GM11168 (cell line): Measurements from ENCODE around the gene PM20D2.

ENCODE experiments used
- in situ Hi-C: fragments of 300-500 bp; cut with MboI; formaldehyde crosslinking; loops from one replicate; pipeline ENCODE4 v1.12.0; 2022; ENCODE audit warnings: low sequenced_read_pairs; ENCODE audit not compliant: unreplicated experiment

Gene PM20D2

GRCh38 chr6:89198235-89198634 is 52.4 kb downstream of the PM20D2 start:
- in situ Hi-C loops, result no loop called here

DNA sequence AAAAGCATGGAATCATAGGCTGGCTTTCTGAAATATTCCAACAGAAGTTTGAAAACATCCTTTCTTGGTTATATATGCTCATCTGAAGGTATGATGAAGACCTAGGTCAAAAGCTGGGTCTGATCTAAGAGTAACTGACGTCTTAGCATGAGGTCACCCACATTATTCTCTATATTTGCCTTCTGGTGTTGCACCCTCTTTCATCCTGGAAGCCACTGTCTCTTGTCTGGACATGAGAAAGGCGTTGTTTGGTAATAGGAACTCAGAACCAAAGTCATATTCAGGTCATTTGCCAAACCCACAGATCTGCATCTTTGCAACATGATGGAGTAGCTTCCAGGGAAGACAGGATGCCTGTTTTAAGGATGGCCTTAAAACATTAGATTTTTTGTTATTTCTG is 53.7 kb downstream of the PM20D2 start:
- in situ Hi-C loops, result no loop called here

DNA sequence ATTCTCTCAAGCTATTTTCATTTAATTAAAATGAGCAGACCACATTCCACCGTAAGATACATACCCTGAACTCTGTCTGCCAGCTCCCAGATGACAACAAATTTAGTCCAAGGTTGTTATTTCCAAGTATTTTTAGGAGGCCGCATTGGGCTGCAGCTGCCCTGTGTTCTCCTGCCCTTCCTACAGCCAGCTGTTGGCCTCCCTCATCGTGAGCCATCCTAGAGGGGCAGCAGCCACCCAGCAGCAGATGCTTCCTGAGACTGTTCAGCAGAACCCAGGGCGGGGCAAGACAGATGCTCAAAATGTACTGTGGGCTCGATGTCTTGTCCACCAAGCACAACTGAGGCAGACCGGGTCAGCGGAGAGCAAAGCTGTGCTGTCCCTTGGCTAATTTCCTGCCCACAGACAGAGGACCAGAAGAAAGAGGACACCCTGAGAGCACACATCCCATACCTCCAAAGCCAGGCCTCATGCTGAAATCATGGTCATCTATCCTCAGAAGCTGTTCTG is 54.9 kb downstream of the PM20D2 start:
- in situ Hi-C loops, result no loop called here

DNA sequence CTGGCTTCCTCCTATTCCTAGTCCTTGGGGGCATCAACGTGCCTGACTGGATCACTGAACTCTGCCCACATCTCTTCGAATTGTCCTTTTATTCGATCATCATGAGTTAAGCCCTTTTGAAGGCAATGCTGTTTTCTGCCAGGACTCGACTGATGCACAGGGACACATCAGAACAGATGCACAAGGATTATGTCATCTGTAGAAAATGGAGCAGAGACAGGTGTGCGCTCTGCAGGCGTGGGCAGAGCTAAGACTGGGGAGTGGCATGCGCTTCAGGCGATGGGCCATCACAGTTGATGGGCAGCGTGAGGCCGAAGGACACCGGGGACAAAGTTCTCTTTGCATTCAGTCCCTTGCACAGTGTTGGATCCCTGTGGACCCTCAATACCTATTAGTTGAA is 58.2 kb downstream of the PM20D2 start:
- in situ Hi-C loops, result no loop called here

- in situ Hi-C loops, result no loop called here
Measured at GRCh38 chr6:89205819-89206218, 60.0 kb downstream of the PM20D2 start.

DNA sequence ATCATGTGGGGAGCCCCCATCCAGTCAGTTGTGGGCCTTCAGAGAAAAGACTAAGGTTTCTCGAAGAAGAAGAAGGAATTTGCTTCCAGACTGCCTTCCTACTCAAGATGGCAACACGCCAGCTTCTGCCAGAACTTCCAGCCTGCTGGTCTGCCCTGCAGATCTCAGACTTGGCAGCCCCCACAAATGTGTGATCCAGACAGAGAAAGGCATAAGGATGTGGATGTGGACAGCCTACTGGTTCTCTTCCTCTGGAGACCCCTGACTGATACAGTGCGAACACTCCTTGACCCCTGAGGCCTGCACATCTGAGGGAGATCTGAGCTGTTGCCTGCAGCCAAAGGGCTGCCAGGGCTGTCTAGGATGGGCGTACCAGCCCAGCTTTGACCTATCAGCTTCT is 62.7 kb downstream of the PM20D2 start:
- in situ Hi-C loops, result no loop called here

DNA sequence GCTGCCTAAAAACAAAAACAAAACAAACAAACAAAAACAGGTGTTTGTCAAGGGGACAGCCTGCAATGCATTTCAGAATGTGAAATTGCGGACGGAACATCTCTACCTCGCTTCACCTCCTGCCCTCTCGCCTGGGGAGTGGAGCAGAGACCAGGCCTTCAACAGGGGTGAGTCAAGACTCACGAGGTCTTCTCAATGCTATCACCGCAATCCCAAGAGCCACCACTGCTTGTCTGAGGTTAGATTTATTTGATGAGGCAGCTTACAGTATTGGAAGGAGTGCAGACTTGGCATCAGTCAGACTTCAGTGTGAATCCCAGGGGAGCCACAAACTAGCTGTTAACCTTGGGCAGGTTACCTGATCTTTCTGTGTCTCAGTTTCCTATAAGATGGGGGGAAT is 63.6 kb downstream of the PM20D2 start:
- in situ Hi-C loops, result no loop called here

DNA sequence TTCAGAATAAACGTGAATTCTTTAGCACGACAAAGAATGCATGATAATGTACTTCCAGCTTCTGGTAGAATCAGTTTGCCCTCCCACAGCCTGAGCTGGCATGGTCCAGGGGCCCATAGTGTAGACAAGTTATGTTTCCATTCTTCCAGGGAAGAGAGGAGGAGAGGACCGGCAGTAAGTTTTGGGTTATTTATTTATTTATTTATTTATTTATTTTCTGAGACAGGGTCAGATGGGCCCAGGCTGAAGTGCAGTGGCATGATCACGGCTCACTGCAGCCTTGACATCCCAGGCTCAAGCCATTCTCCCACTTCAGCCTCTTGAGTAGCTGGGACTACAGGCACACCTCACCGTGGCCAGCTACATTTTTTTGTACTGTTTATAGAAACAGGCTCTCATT is 66.6 kb downstream of the PM20D2 start:
- in situ Hi-C loops, result no loop called here

- in situ Hi-C loops, result no loop called here
Measured at GRCh38 chr6:89214197-89214596, 68.3 kb downstream of the PM20D2 start.
